Trophoblast cell (in vitro differentiated cells and primary cell): ENCODE data around the gene UPF1.
A peak's percentile ranks its signal among the peaks of the same experiment; 100 is the strongest.

Experiments
- DNase-seq, 2 donors: peaks; one replicate each; pipeline ENCODE4 v3.0.0-alpha.2; 2016
- H2AFZ ChIP-seq: 2 replicates; pipeline ENCODE4 v1.6.1; 2013; ENCODE audit warnings: low read length, moderate library complexity, mild to moderate bottlenecking; ENCODE audit not compliant: insufficient read depth, poor library complexity
- H2AK5ac ChIP-seq: 2 replicates; pipeline ENCODE4 v1.6.1; 2013; ENCODE audit warnings: mild to moderate bottlenecking, low read length
- H2BK120ac ChIP-seq: 2 replicates; pipeline ENCODE4 v1.6.1; 2013; ENCODE audit warnings: low read length, mild to moderate bottlenecking, moderate library complexity; ENCODE audit not compliant: insufficient read depth, poor library complexity
- H2BK12ac ChIP-seq: 2 replicates; pipeline ENCODE4 v1.6.1; 2013; ENCODE audit warnings: mild to moderate bottlenecking, low read length, moderate library complexity
- H2BK5ac ChIP-seq: 2 replicates; pipeline ENCODE4 v1.6.1; 2013; ENCODE audit warnings: low read length, low read depth, moderate library complexity, mild to moderate bottlenecking; ENCODE audit not compliant: poor library complexity
- H3K14ac ChIP-seq: 2 replicates; pipeline ENCODE4 v1.6.1; 2013; ENCODE audit warnings: mild to moderate bottlenecking, low read length
- H3K18ac ChIP-seq: 2 replicates; pipeline ENCODE4 v1.6.1; 2013; ENCODE audit warnings: mild to moderate bottlenecking, low read length
- H3K23ac ChIP-seq: 2 replicates; pipeline ENCODE4 v1.6.1; 2013; ENCODE audit warnings: low read length
- H3K27ac ChIP-seq: 2 replicates; pipeline ENCODE4 v1.5.1; 2013; ENCODE audit warnings: low read depth, mild to moderate bottlenecking, inconsistent platforms, low read length, moderate library complexity
- H3K27me3 ChIP-seq: 2 replicates; pipeline ENCODE4 v1.6.1; 2013; ENCODE audit warnings: inconsistent platforms, mild to moderate bottlenecking, low read length, moderate library complexity; ENCODE audit not compliant: insufficient read depth
- H3K36me3 ChIP-seq, 2 experiments: 1 replicate in 1 of 2; 2 replicates in 1 of 2; pipeline ENCODE4 v1.6.1; 2013; ENCODE audit warnings: low read length in 2 of 2, mild to moderate bottlenecking in 2 of 2, moderate library complexity in 1 of 2; ENCODE audit not compliant: insufficient read depth in 2 of 2, control insufficient read depth in 1 of 2
- H3K4ac ChIP-seq: 2 replicates; pipeline ENCODE4 v1.6.1; 2013; ENCODE audit warnings: low read depth, mild to moderate bottlenecking, low read length, moderate library complexity
- H3K4me1 ChIP-seq, 2 experiments: 1 replicate in 1 of 2; 2 replicates in 1 of 2; pipeline ENCODE4 v1.6.1; 2013; ENCODE audit warnings: low read length in 2 of 2, mild to moderate bottlenecking in 2 of 2, moderate library complexity in 1 of 2; ENCODE audit not compliant: insufficient read depth in 2 of 2, control insufficient read depth in 1 of 2
- H3K4me2 ChIP-seq: 2 replicates; pipeline ENCODE4 v1.6.1; 2013; ENCODE audit warnings: inconsistent platforms, mild to moderate bottlenecking, low read length, moderate library complexity
- H3K4me3 ChIP-seq: 2 replicates; pipeline ENCODE4 v1.5.1; 2013; ENCODE audit warnings: mild to moderate bottlenecking, low read depth, low read length, inconsistent platforms
- H3K79me1 ChIP-seq: one replicate; pipeline ENCODE4 v1.6.1; 2013; ENCODE audit warnings: low read length
- H3K79me2 ChIP-seq: 2 replicates; pipeline ENCODE4 v1.6.1; 2013; ENCODE audit warnings: low read length, mild to moderate bottlenecking; ENCODE audit not compliant: control insufficient read depth, insufficient read depth, poor library complexity
- H3K9ac ChIP-seq: 2 replicates; pipeline ENCODE4 v1.6.1; 2013; ENCODE audit warnings: mild to moderate bottlenecking, low read length
- H3K9me3 ChIP-seq: 2 replicates; pipeline ENCODE4 v1.6.1; 2013; ENCODE audit warnings: low read depth, mild to moderate bottlenecking, control low read depth, inconsistent platforms, low read length; ENCODE audit not compliant: insufficient read depth
- H4K12ac ChIP-seq: 2 replicates; pipeline ENCODE4 v1.6.1; 2013; ENCODE audit warnings: low read depth, mild to moderate bottlenecking, low read length, moderate library complexity
- H4K8ac ChIP-seq: 2 replicates; pipeline ENCODE4 v1.6.1; 2013; ENCODE audit warnings: low read depth, mild to moderate bottlenecking, low read length, moderate library complexity
- H4K91ac ChIP-seq: one replicate; pipeline ENCODE4 v1.6.1; 2013; ENCODE audit warnings: low read depth, mild to moderate bottlenecking, low read length, moderate library complexity
- WGBS: extraction: QIAGEN DNeasy Blood & Tissue Kit; methylation state at CpG from one replicate; pipeline ENCODE4 v1.1.7; 2013; ENCODE audit warnings: missing lambda C conversion rate; ENCODE audit not compliant: insufficient read length, insufficient coverage; ENCODE audit errors: extremely low coverage; 5-methylcytosine and 5-hydroxymethylcytosine counted together

Gene UPF1

GRCh38 chr19:18854982-18855381, 23.2 kb downstream of the UPF1 start:
- H2AK5ac ChIP-seq = no peak overlapping the region
- H3K4ac ChIP-seq = no peak overlapping the region
- DNase-seq = no peak
- no peak overlapping the region for H3K4me2 ChIP-seq
- H4K8ac ChIP-seq = no peak overlapping the region
- peaks cover 94 to 95% of the 10 kb centered on the region in 2 experiments for H3K36me3 ChIP-seq
- H3K14ac ChIP-seq = no peak overlapping the region
- no peak overlapping the region for H4K12ac ChIP-seq
- H3K18ac ChIP-seq = no peak overlapping the region
- no peak overlapping the region for H2BK5ac ChIP-seq
- H3K9me3 ChIP-seq = peaks cover 1% of the 10 kb centered on the region
- no peak overlapping the region for H2BK12ac ChIP-seq
- H3K27ac ChIP-seq = no peak overlapping the region
- peaks cover 6% of the 10 kb centered on the region for H3K79me1 ChIP-seq
- H3K9ac ChIP-seq = no peak overlapping the region
- peaks cover 6 to 18% of the 10 kb centered on the region in 2 experiments for H3K4me1 ChIP-seq
- H3K27me3 ChIP-seq = no peaks in the 10 kb centered on the region
- H4K91ac ChIP-seq = no peak overlapping the region
- no peak overlapping the region for H3K4me3 ChIP-seq
- H3K79me2 ChIP-seq = peaks cover 1% of the 10 kb centered on the region
- H2BK120ac ChIP-seq = no peak overlapping the region
- H3K23ac ChIP-seq = no peak overlapping the region
- no peak overlapping the region for H2AFZ ChIP-seq
- no CpG with 5 or more reads among the region's 33 CpGs for WGBS

GRCh38 chr19:18855647-18856384, 24.1 kb downstream of the UPF1 start:
- WGBS = no CpG with 5 or more reads among the region's 27 CpGs
- no peak overlapping the region for H3K4ac ChIP-seq
- H4K12ac ChIP-seq = no peak overlapping the region
- no peaks in the 10 kb centered on the region for H3K79me2 ChIP-seq
- no peak overlapping the region for H2AFZ ChIP-seq
- no peak overlapping the region for H2BK12ac ChIP-seq
- DNase-seq = no peak
- no peak overlapping the region for H3K27ac ChIP-seq
- no peak overlapping the region for H3K4me2 ChIP-seq
- no peak overlapping the region for H2BK120ac ChIP-seq
- no peak overlapping the region for H3K18ac ChIP-seq
- H3K79me1 ChIP-seq = peaks cover 4% of the 10 kb centered on the region
- H3K36me3 ChIP-seq = peaks cover 95% of the 10 kb centered on the region in 2 experiments
- H3K4me1 ChIP-seq = peaks cover 0 to 12% of the 10 kb centered on the region in 2 experiments
- H2BK5ac ChIP-seq = no peak overlapping the region
- H3K9me3 ChIP-seq = peaks cover 1% of the 10 kb centered on the region
- H2AK5ac ChIP-seq = no peak overlapping the region
- H3K4me3 ChIP-seq = no peak overlapping the region
- no peak overlapping the region for H4K91ac ChIP-seq
- no peak overlapping the region for H3K14ac ChIP-seq
- no peak overlapping the region for H4K8ac ChIP-seq
- H3K23ac ChIP-seq = no peak overlapping the region
- H3K27me3 ChIP-seq = no peaks in the 10 kb centered on the region
- peak overlapping the region; percentile 19 for H3K9ac ChIP-seq

GRCh38 chr19:18856385-18857126, 24.8 kb downstream of the UPF1 start:
- H3K79me1 ChIP-seq = peaks cover under 1% of the 10 kb centered on the region
- H3K27ac ChIP-seq = no peak overlapping the region
- no peak overlapping the region for H2AK5ac ChIP-seq
- no peaks in the 10 kb centered on the region for H3K27me3 ChIP-seq
- no peak overlapping the region for H2BK12ac ChIP-seq
- H4K8ac ChIP-seq = no peak overlapping the region
- no peak overlapping the region for H2BK120ac ChIP-seq
- no peak overlapping the region for H4K91ac ChIP-seq
- no peak for DNase-seq
- H3K36me3 ChIP-seq = peaks cover 97% of the 10 kb centered on the region in 2 experiments
- H2BK5ac ChIP-seq = no peak overlapping the region
- H3K18ac ChIP-seq = no peak overlapping the region
- H3K9me3 ChIP-seq = peaks cover 1% of the 10 kb centered on the region
- no peaks in the 10 kb centered on the region for H3K79me2 ChIP-seq
- H3K4me2 ChIP-seq = no peak overlapping the region
- H2AFZ ChIP-seq = no peak overlapping the region
- no peak overlapping the region for H3K14ac ChIP-seq
- H3K9ac ChIP-seq = no peak overlapping the region
- no peak overlapping the region for H3K4me3 ChIP-seq
- no peak overlapping the region for H3K4ac ChIP-seq
- H4K12ac ChIP-seq = no peak overlapping the region
- peaks cover 0 to 7% of the 10 kb centered on the region in 2 experiments for H3K4me1 ChIP-seq
- WGBS = no CpG with 5 or more reads among the region's 22 CpGs
- no peak overlapping the region for H3K23ac ChIP-seq

GRCh38 chr19:18857223-18857622, 25.5 kb downstream of the UPF1 start:
- no peak overlapping the region for H3K4me3 ChIP-seq

More at GRCh38 chr19:18857223-18857622, 25.5 kb downstream of the UPF1 start:
- H2BK120ac ChIP-seq = no peak overlapping the region
- H3K79me1 ChIP-seq = no peaks in the 10 kb centered on the region
- H3K18ac ChIP-seq = no peak overlapping the region
- no peaks in the 10 kb centered on the region for H3K79me2 ChIP-seq
- H3K4me1 ChIP-seq = peaks cover 0 to 1% of the 10 kb centered on the region in 2 experiments
- H4K8ac ChIP-seq = no peak overlapping the region
- H3K23ac ChIP-seq = no peak overlapping the region
- H2BK5ac ChIP-seq = no peak overlapping the region
- DNase-seq = no peak
- H3K14ac ChIP-seq = no peak overlapping the region
- H2AFZ ChIP-seq = no peak overlapping the region
- H4K91ac ChIP-seq = no peak overlapping the region
- WGBS = no CpG with 5 or more reads among the region's 13 CpGs
- H2BK12ac ChIP-seq = no peak overlapping the region
- no peak overlapping the region for H2AK5ac ChIP-seq
- no peaks in the 10 kb centered on the region for H3K27me3 ChIP-seq
- H3K9ac ChIP-seq = no peak overlapping the region
- no peak overlapping the region for H3K27ac ChIP-seq
- H3K36me3 ChIP-seq = peaks cover 96 to 97% of the 10 kb centered on the region in 2 experiments
- H3K9me3 ChIP-seq = peaks cover 1% of the 10 kb centered on the region
- no peak overlapping the region for H4K12ac ChIP-seq
- no peak overlapping the region for H3K4me2 ChIP-seq
- H3K4ac ChIP-seq = no peak overlapping the region
